Breast epithelium (tissue), 4 donors: ENCODE data around the gene MCM3AP. TPM values are rescaled to one million over a fixed set of nuclear protein-coding genes. Genes with fewer than 3 reads are reported as not detected.
"Not testable (repeated sequence)": the region's sequence is repeated elsewhere in the genome, so short reads cannot be mapped to it uniquely, and the experiment has no call there.

Source experiments
- DNase-seq, 2 donors: peaks; one replicate each; pipeline ENCODE4 v3.0.0-alpha.2; 2019; ENCODE audit warnings: low spot score in 2 of 2
- H3K27ac ChIP-seq, 2 donors: fragments of 200-600 bp; sonication (generic) in 1 of 2; one replicate each; pipeline ENCODE4 v1.5.1; 2016 to 2019; ENCODE audit warnings: mild to moderate bottlenecking in 1 of 2
- H3K27me3 ChIP-seq, 2 donors: fragments of 200-600 bp; sonication (generic) in 1 of 2; one replicate each; pipeline versions ENCODE4 v1.5.1 to v1.6.0; 2017 to 2019; ENCODE audit warnings: control low read depth in 1 of 2, mild to moderate bottlenecking in 1 of 2
- H3K36me3 ChIP-seq: fragments of 200-600 bp; one replicate; pipeline ENCODE4 v1.5.1; 2019
- H3K4me1 ChIP-seq, 2 donors: fragments of 200-600 bp; sonication (generic); one replicate each; pipeline ENCODE4 v1.5.1; 2016 to 2019; ENCODE audit warnings: control low read depth in 1 of 2
- H3K4me3 ChIP-seq, 3 donors: fragments of 200-600 bp; sonication (generic); 1 replicate in 2 of 3; 2 replicates in 1 of 3; pipeline ENCODE4 v1.5.1; 2016 to 2019; ENCODE audit warnings: mild to moderate bottlenecking in 3 of 3, moderate library complexity in 2 of 3
- H3K9me3 ChIP-seq, 2 donors: fragments of 200-600 bp; sonication (generic) in 1 of 2; one replicate each; pipeline ENCODE4 v1.5.1; 2016 to 2019; ENCODE audit warnings: control low read depth in 1 of 2
- POLR2A ChIP-seq: fragments of 450-650 bp; IDR thresholded peaks from one replicate; pipeline ENCODE4 v1.6.1; 2016; ENCODE audit warnings: antibody characterized with exemption, mild to moderate bottlenecking, moderate library complexity
- POLR2AphosphoS5 ChIP-seq, 3 donors: sonication (generic); formaldehyde crosslinking; IDR thresholded peaks; one replicate each; pipeline ENCODE4 v1.6.1; 2017; ENCODE audit warnings: antibody characterized with exemption in 3 of 3
- intact Hi-C: fragments of 100-400 bp; cut with DNase I; formaldehyde crosslinking; loops from one replicate; pipeline ENCODE4 v1.15.1; 2023; ENCODE audit warnings: low total_unique reads
- total RNA-seq, 3 donors: library from RNA; depleted of rRNA; stranded (reverse); fragments of >200 nt; gene quantifications; one replicate each; pipeline ENCODE4 v1.1.0, GENCODE V29; 2016
- TF ChIP-seq, protein P1 (sequence below), 3 donors: fragments of 450-650 bp; IDR thresholded peaks; one replicate each; pipeline ENCODE4 v1.5.1; 2016 to 2017; ENCODE audit warnings: antibody characterized with exemption in 3 of 3, mild to moderate bottlenecking in 3 of 3, moderate library complexity in 3 of 3

MCM3AP gene
- total RNA-seq, 3 donors from 2014 or later, result 91.5 to 100.0 (median 99.2) TPM

DNA sequence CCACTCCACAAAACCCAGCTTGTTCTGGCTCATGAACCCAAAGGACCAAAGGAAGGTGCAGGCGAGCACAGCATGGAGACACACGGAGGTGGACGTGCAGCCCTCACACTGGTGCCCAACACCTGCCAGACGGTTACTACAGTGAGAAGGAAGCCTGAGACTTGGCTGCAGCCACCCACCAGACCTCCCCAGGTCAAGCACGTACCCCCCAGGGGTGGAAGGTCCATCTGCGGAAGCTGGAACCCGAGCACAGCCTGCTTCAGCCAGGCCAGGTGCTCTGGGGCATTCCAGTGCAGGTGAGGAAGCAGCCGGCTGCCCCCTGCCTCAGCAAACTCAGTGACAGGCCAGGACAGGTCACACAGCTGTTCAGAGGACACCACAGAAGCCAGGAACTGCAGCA lies 40.8 kb downstream of the MCM3AP start:
- DNase-seq, result no peak
- peaks cover 11% of the 10 kb centered on the region for H3K36me3 ChIP-seq
- no peaks in the 10 kb centered on the region for H3K9me3 ChIP-seq
- no peak overlapping the region for H3K4me3 ChIP-seq
- H3K4me1 ChIP-seq, result no peaks in the 10 kb centered on the region
- H3K27ac ChIP-seq, result no peak overlapping the region
- intact Hi-C loops, result no loop called here
- no peaks in the 10 kb centered on the region for H3K27me3 ChIP-seq
- TF ChIP-seq POLR2AphosphoS5 (IDR thresholded peaks at IDR 0.05) (no peak), POLR2A (no peak)
- TF ChIP-seq, protein P1, sequence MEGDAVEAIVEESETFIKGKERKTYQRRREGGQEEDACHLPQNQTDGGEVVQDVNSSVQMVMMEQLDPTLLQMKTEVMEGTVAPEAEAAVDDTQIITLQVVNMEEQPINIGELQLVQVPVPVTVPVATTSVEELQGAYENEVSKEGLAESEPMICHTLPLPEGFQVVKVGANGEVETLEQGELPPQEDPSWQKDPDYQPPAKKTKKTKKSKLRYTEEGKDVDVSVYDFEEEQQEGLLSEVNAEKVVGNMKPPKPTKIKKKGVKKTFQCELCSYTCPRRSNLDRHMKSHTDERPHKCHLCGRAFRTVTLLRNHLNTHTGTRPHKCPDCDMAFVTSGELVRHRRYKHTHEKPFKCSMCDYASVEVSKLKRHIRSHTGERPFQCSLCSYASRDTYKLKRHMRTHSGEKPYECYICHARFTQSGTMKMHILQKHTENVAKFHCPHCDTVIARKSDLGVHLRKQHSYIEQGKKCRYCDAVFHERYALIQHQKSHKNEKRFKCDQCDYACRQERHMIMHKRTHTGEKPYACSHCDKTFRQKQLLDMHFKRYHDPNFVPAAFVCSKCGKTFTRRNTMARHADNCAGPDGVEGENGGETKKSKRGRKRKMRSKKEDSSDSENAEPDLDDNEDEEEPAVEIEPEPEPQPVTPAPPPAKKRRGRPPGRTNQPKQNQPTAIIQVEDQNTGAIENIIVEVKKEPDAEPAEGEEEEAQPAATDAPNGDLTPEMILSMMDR (IDR thresholded peaks at IDR 0.05), result no peak

DNA sequence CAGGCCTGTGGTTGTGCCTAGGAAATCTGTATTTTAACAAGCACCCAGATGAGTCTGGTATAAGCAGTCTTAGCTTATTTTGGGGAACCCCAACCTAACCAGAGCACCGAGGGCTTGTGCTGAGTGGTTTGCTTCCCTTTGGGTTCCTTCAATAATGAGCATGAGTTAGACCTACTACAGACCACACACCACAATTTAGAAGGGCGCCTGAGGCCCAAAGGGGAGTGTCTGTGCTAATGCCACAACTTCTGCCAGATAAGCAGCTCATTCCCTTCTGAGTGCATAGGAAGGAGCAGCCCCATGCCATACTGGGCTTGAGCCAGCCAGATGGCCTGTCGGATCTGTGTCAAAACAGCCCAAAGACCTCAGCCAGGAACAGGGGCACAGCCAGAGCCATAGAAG lies 41.5 kb downstream of the MCM3AP start:
- Histone ChIP-seq H3K9me3 (no peaks in the 10 kb centered on the region), H3K36me3 (peaks cover 11% of the 10 kb centered on the region), H3K4me1 (no peaks in the 10 kb centered on the region), H3K27ac (no peak overlapping the region), H3K4me3 (no peak overlapping the region), H3K27me3 (no peaks in the 10 kb centered on the region)
- DNase-seq, result no peak
- no peak for TF ChIP-seq POLR2A
- no peak for TF ChIP-seq POLR2AphosphoS5 (IDR thresholded peaks at IDR 0.05)
- TF ChIP-seq, protein P1 (IDR thresholded peaks at IDR 0.05), result no peak
- intact Hi-C loops, result no loop called here

DNA sequence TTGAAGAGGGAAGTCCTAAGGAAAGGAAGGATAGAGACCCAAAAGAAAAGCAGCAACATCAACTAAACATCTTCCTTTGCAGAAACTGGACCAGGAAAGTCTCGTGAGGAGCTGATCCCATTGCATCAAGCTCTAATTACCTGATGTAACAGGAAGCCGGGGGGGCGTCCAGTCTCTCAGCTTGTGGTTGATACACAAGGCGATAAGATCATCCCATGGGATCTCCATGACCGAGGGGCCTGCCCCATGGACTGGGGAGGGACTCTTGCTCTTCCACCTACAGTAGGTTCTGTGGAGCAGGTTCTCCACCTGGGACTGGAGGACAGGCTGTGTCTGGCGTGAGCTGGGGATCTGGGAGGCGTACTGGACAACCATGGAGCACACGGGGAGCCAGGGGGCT lies 42.1 kb downstream of the MCM3AP start:
- no peak overlapping the region for H3K4me3 ChIP-seq
- H3K4me1 ChIP-seq, result no peaks in the 10 kb centered on the region
- TF ChIP-seq POLR2A, result no peak
- DNase-seq, result no peak
- H3K27me3 ChIP-seq, result no peaks in the 10 kb centered on the region
- H3K27ac ChIP-seq, result no peak overlapping the region
- peaks cover 11% of the 10 kb centered on the region for H3K36me3 ChIP-seq
- no peaks in the 10 kb centered on the region for H3K9me3 ChIP-seq
- intact Hi-C loops, result no loop called here

DNA sequence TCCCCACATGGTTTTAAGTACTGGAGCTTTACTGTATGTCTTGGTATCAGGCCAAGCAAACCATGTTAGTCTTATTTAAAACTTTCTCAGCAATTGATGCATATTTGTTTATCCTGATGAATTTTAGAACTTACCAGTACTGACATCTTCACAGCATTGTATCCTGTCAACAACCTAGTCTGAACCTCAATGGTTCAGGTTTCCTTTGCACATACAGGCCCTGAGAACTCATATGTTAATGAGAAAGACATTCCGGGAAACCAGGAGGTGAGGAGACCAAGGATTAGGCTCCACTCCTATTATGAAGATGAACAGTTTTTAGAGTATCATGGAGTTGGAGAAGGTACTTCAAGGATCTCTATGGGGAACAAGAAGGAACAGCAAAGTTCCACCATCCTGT lies 43.8 kb downstream of the MCM3AP start:
- peaks cover 11% of the 10 kb centered on the region for H3K36me3 ChIP-seq

DNA sequence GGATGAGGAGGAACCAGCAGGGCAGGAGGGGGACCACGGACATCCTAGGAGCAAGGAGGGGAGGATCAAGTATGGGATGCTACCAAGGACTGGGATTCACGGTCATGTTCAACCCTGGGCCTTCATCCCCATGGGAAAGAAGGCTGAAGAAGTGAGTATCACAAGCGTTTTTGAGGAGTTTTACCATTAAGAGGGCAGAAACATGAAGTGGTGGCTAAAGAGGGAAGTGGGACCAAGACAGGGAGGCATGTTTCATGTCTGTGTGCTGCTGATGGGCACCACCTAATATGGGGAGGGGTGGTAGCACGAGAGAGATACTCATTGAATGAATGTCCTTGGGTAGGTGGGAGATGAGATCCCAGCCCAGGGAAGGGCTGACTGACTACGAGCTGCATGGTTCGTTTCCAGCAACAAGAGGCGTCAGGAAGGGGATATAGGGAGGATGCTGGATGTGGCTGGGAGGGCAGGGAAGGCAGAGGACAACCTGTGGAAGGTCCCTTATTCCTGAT lies 45.5 kb downstream of the MCM3AP start:
- Histone ChIP-seq H3K4me1 (no peaks in the 10 kb centered on the region), H3K27me3 (no peaks in the 10 kb centered on the region), H3K27ac (no peak overlapping the region), H3K4me3 (no peak overlapping the region), H3K36me3 (peaks cover 2% of the 10 kb centered on the region), H3K9me3 (no peaks in the 10 kb centered on the region)
- no peak for TF ChIP-seq POLR2A
- TF ChIP-seq, protein P1 (IDR thresholded peaks at IDR 0.05), result no peak
- TF ChIP-seq POLR2AphosphoS5 (IDR thresholded peaks at IDR 0.05), result no peak
- no peak for DNase-seq
- intact Hi-C loops, result no loop called here

More for the DNA sequence above, 43.8 kb downstream of the MCM3AP start:
- H3K27ac ChIP-seq, intact Hi-C loops, DNase-seq, H3K9me3 ChIP-seq, H3K4me3 ChIP-seq, H3K27me3 ChIP-seq, H3K4me1 ChIP-seq: not testable (repeated sequence)

DNA sequence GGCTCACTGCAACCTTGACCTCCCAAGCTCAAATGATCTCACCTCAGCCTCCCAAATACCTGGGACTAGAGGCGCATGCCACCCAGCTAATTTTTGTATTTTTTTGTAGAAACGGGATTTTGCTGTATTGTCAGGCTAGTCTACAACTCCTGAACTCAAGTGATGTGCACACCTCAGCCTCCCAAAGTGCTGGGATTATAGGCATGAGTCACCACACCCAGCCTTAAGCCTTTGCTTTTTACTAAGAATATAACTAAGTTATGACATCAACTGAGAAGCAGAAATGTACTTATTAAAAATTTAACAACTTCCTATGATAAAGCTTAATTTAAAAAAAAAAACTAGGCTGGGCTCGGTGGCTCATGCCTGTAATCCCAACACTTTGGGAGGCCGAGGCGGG lies 47.9 kb downstream of the MCM3AP start:
- Histone ChIP-seq H3K4me1 (no peaks in the 10 kb centered on the region), H3K4me3 (no peak overlapping the region), H3K27me3 (no peaks in the 10 kb centered on the region), H3K36me3 (no peaks in the 10 kb centered on the region), H3K9me3 (no peaks in the 10 kb centered on the region), H3K27ac (no peak overlapping the region)
- no peak for DNase-seq
- intact Hi-C loops, result no loop called here
- TF ChIP-seq, protein P1 (IDR thresholded peaks at IDR 0.05), result no peak
- TF ChIP-seq POLR2A, result no peak
- TF ChIP-seq POLR2AphosphoS5 (IDR thresholded peaks at IDR 0.05), result no peak
